GM23338 (cell line): Measurements from ENCODE around the gene ELMOD3. TPM values are rescaled to one million over a fixed set of nuclear protein-coding genes. Genes with fewer than 3 reads are reported as not detected.
A peak's percentile ranks its signal among the peaks of the same experiment; 100 is the strongest.

Experiments
- ATAC-seq: fragments of 200-7000 bp; cut with Tn5 transposase; 3 replicates; pipeline ENCODE4 v1.9.1; 2020
- DNase-seq: peaks from one replicate; pipeline ENCODE4 v3.0.0-alpha.2; 2015; ENCODE audit warnings: low spot score
- H2AFZ ChIP-seq: fragments of 200-600 bp; sonication (generic); 2 replicates; pipeline ENCODE4 v1.8.0; 2016; ENCODE audit warnings: antibody characterized with exemption, mild to moderate bottlenecking, moderate library complexity
- H3F3A ChIP-seq: fragments of 200-600 bp; sonication (generic); replicated peaks from 2 replicates; pipeline ENCODE4 v1.8.0; 2017; ENCODE audit warnings: antibody characterized with exemption, mixed run types, low read depth
- H3K27ac ChIP-seq: fragments of 200-600 bp; sonication (generic); 2 replicates; pipeline ENCODE4 v1.6.1; 2016; ENCODE audit warnings: low read depth
- H3K27me3 ChIP-seq: fragments of 200-600 bp; sonication (generic); 2 replicates; pipeline ENCODE4 v1.8.0; 2016; ENCODE audit warnings: mild to moderate bottlenecking, mixed run types, moderate library complexity; ENCODE audit not compliant: insufficient read depth
- H3K36me3 ChIP-seq: fragments of 200-600 bp; sonication (generic); 2 replicates; pipeline ENCODE4 v1.8.0; 2016; ENCODE audit warnings: mild to moderate bottlenecking; ENCODE audit not compliant: insufficient read depth
- H3K4me1 ChIP-seq: fragments of 200-600 bp; sonication (generic); 2 replicates; pipeline ENCODE4 v1.8.0; 2016; ENCODE audit warnings: mild to moderate bottlenecking, moderate library complexity; ENCODE audit not compliant: insufficient read depth
- H3K4me2 ChIP-seq: fragments of 200-600 bp; sonication (generic); 2 replicates; pipeline ENCODE4 v1.7.1; 2017; ENCODE audit warnings: mixed run types
- H3K4me3 ChIP-seq: fragments of 200-600 bp; sonication (generic); 2 replicates; pipeline ENCODE4 v1.6.1; 2016; ENCODE audit warnings: mixed run types
- H3K79me2 ChIP-seq: fragments of 200-600 bp; sonication (generic); replicated peaks from 2 replicates; pipeline ENCODE4 v1.8.0; 2017; ENCODE audit warnings: mild to moderate bottlenecking; ENCODE audit not compliant: insufficient read depth
- H3K9me2 ChIP-seq: fragments of 200-600 bp; sonication (generic); 2 replicates; pipeline ENCODE4 v1.8.0; 2017; ENCODE audit not compliant: insufficient read depth
- H4K20me1 ChIP-seq: fragments of 200-600 bp; sonication (generic); replicated peaks from 2 replicates; pipeline ENCODE4 v1.8.0; 2017; ENCODE audit warnings: mild to moderate bottlenecking; ENCODE audit not compliant: insufficient read depth
- H3K27ac Mint-ChIP-seq: 2 replicates; pipeline ENCODE4 v1.8.0; 2020; ENCODE audit warnings: inconsistent platforms, mild to moderate bottlenecking, moderate library complexity, mixed read lengths
- H3K27me3 Mint-ChIP-seq: 3 replicates; pipeline ENCODE4 v1.8.0; 2022; ENCODE audit warnings: low read depth, mild to moderate bottlenecking, moderate library complexity, mixed read lengths, inconsistent platforms; ENCODE audit not compliant: insufficient read depth, poor library complexity
- H3K36me3 Mint-ChIP-seq: 3 replicates; pipeline ENCODE4 v1.8.0; 2021; ENCODE audit warnings: low read depth, mild to moderate bottlenecking, inconsistent platforms, moderate library complexity, mixed read lengths
- H3K4me1 Mint-ChIP-seq: 3 replicates; pipeline ENCODE4 v1.8.0; 2020; ENCODE audit warnings: mild to moderate bottlenecking, inconsistent platforms, mixed read lengths
- H3K4me3 Mint-ChIP-seq: 3 replicates; pipeline ENCODE4 v1.8.0; 2021; ENCODE audit warnings: moderate library complexity, mild to moderate bottlenecking, inconsistent platforms, mixed read lengths
- H3K9me3 Mint-ChIP-seq: 3 replicates; pipeline ENCODE4 v1.8.0; 2020; ENCODE audit warnings: moderate library complexity, mild to moderate bottlenecking, inconsistent platforms, mixed read lengths
- CREB1 ChIP-seq: fragments of 250-450 bp; sonication (Bioruptor Pico); IDR thresholded peaks from 2 replicates; pipeline ENCODE4 v1.5.0; 2020; ENCODE audit warnings: low read depth, mild to moderate bottlenecking, moderate library complexity
- CTCF ChIP-seq, 2 experiments: fragments of 200-600 bp in 1 of 2; sonication (generic) in 1 of 2; conservative IDR thresholded peaks; 2 replicates each; pipeline versions ENCODE4 v1.5.1 to v1.6.1; 2016 to 2017; ENCODE audit warnings: antibody characterized with exemption in 2 of 2, low read depth in 2 of 2, mild to moderate bottlenecking in 2 of 2, moderate library complexity in 1 of 2
- ETS1 ChIP-seq: IDR thresholded peaks from 2 replicates; pipeline ENCODE4 v1.6.1; 2016; ENCODE audit warnings: antibody characterized with exemption
- EZH2 ChIP-seq: fragments of 200-600 bp; sonication (generic); IDR thresholded peaks from one replicate; pipeline ENCODE4 v1.8.0; 2017; ENCODE audit warnings: antibody characterized with exemption, mild to moderate bottlenecking, low read depth; ENCODE audit not compliant: unreplicated experiment
- EZH2phosphoT487 ChIP-seq: fragments of 200-600 bp; sonication (generic); IDR thresholded peaks from one replicate; pipeline ENCODE4 v1.8.1; 2018; ENCODE audit warnings: antibody characterized with exemption; ENCODE audit not compliant: unreplicated experiment
- JUNB ChIP-seq: IDR thresholded peaks from one replicate; pipeline ENCODE4 v1.6.1; 2016; ENCODE audit warnings: antibody characterized with exemption; ENCODE audit not compliant: unreplicated experiment
- NANOG ChIP-seq: IDR thresholded peaks from 2 replicates; pipeline ENCODE4 v1.6.1; 2016; ENCODE audit warnings: antibody characterized with exemption, borderline replicate concordance
- POLR2AphosphoS5 ChIP-seq: IDR thresholded peaks from 2 replicates; pipeline ENCODE4 v1.6.1; 2016; ENCODE audit warnings: antibody characterized with exemption, low read depth
- REST ChIP-seq: IDR thresholded peaks from one replicate; pipeline ENCODE4 v1.6.1; 2018; ENCODE audit warnings: antibody characterized with exemption; ENCODE audit not compliant: unreplicated experiment
- STAT1 ChIP-seq: IDR thresholded peaks from one replicate; pipeline ENCODE4 v1.6.1; 2016; ENCODE audit warnings: antibody characterized with exemption; ENCODE audit not compliant: unreplicated experiment
- ZNF114 ChIP-seq: fragments of 250-450 bp; sonication (Bioruptor Pico); IDR thresholded peaks from 2 replicates; pipeline ENCODE4 v1.5.0; 2020; ENCODE audit warnings: mild to moderate bottlenecking, moderate library complexity
- ZNF331 ChIP-seq: fragments of 250-450 bp; sonication (Bioruptor Pico); IDR thresholded peaks from 2 replicates; pipeline ENCODE4 v1.5.0; 2020; ENCODE audit warnings: low read depth, mild to moderate bottlenecking, moderate library complexity
- ZNF462 ChIP-seq: fragments of 250-450 bp; sonication (Bioruptor Pico); IDR thresholded peaks from 2 replicates; pipeline ENCODE4 v1.5.0; 2020; ENCODE audit warnings: mild to moderate bottlenecking, moderate library complexity
- polyA plus RNA-seq: library from polyadenylated mRNA; unstranded; fragments of >200 nt; fragmentation: Nextera tagmentation; extraction: Ambion mirVana; gene quantifications from 2 replicates; pipeline ENCODE4 v1.2.1, GENCODE V29; 2016
- total RNA-seq: library from RNA; depleted of rRNA; stranded (reverse); fragments of >200 nt; shearing (Covaris generic); gene quantifications from 2 replicates; pipeline ENCODE4 v1.2.3, GENCODE V29; 2014

Gene ELMOD3
- total and polyA plus RNA-seq, 2 experiments from 2014 or later = 8.6 to 8.9 TPM

GRCh38 chr2:85430752-85431569 is 76.4 kb downstream of the ELMOD3 start:
- no peaks in the 10 kb centered on the region for H3K9me2 ChIP-seq
- Mint-ChIP-seq H3K27ac (peak overlapping the region; percentile 82), H3K4me3 (peak overlapping the region; percentile 66), H3K9me3 (no peaks in the 10 kb centered on the region), H3K4me1 (peaks cover 54% of the 10 kb centered on the region), H3K36me3 (no peaks in the 10 kb centered on the region; the same call in 2 of the 3 replicates), H3K27me3 (peaks cover 24% of the 10 kb centered on the region)
- DNase-seq (peak; percentile 97), ATAC-seq (peak; percentile 79)
- no peaks in the 10 kb centered on the region for H3K36me3 ChIP-seq
- H3K27ac ChIP-seq = peak overlapping the region; percentile 81; the same call in 1 of the 2 replicates
- no peak for TF ChIP-seq ETS1
- TF ChIP-seq ZNF462 (CRISPR knock-in tag) = no peak
- TF ChIP-seq EZH2phosphoT487 = no peak
- TF ChIP-seq STAT1 = no peak
- TF ChIP-seq EZH2 = no peak
- no peak for TF ChIP-seq NANOG
- TF ChIP-seq POLR2AphosphoS5 = no peak; the same call in none of the 2 replicates
- no peak for TF ChIP-seq CREB1 (CRISPR knock-in tag)
- TF ChIP-seq REST = no peak
- no peak for TF ChIP-seq ZNF114 (CRISPR knock-in tag)
- TF ChIP-seq JUNB = no peak
- no peak for TF ChIP-seq CTCF (conservative IDR thresholded peaks at IDR 0.05; ENCODE audit: low read depth in 2 of 2)
- TF ChIP-seq ZNF331 (CRISPR knock-in tag) = no peak
- peaks cover 12% of the 10 kb centered on the region; the same call in 1 of the 2 replicates for H3F3A ChIP-seq
- peaks cover 56% of the 10 kb centered on the region for H3K4me1 ChIP-seq
- H3K79me2 ChIP-seq = no peaks in the 10 kb centered on the region
- peak overlapping the region; percentile 83 for H2AFZ ChIP-seq
- peak overlapping the region; percentile 82 for H3K4me2 ChIP-seq
- peaks cover 4% of the 10 kb centered on the region; the same call in 1 of the 2 replicates for H3K27me3 ChIP-seq
- H4K20me1 ChIP-seq = no peaks in the 10 kb centered on the region
- peak overlapping the region; percentile 49 for H3K4me3 ChIP-seq
